Right forelimb (tissue), 1 donor: Measurements from ENCODE around the gene PTPRCAP.

Source experiments
- DNase-seq: peaks from one replicate; pipeline ENCODE4 v3.0.0-alpha.2; 2018

PTPRCAP gene

DNA sequence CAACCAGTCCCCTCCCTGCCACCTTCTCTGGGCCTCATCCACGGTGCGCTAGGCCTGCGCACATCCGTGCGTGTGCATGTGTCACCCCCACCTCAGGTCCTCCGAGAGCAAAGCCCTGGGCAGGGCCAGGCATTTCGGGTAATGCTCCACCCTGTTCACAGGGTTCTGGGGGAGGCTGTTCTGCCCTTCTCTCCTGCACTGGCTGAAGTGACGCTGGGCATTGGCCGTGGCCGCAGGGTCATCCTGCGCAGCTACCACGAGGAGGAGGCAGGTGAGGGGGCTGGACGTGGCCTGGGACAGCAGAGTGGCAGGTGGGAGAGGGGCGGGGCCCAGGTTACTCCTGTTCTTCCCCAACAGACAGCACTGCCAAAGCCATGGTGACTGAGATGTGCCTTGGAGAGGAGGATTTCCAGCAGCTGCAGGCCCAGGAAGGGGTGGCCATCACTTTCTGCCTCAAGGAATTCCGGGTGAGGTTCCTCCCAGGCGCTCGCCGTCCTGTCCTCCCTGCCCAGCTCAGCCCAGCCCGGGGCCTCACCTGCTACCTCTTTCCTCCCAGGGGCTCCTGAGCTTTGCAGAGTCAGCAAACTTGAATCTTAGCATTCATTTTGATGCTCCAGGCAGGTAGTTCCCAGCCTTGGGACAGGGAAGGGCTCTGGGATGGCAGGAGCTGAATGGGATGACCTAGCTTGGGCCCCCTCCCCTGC, 41.8 kb downstream of the PTPRCAP start:
- no peak for DNase-seq

DNA sequence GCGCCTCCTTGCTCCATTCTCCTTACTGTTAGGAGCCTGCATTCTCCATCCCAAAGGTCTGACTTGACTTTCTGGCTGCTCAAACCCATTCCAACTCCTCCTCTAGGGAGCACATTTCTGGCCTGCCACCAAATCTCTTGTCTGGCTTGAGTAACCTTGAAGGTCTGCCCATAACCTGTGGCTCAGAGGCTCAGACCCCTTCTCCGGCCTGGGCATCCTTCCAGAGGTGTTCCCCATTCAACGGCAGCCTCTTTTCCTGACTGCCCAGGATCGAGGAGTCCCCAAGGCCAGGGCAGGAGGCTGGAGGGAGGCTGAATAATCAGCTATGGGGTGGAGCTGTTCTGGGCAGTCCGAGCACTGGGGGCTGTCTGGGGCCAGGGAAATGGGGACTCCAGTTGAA, 43.5 kb downstream of the PTPRCAP start:
- no peak for DNase-seq

DNA sequence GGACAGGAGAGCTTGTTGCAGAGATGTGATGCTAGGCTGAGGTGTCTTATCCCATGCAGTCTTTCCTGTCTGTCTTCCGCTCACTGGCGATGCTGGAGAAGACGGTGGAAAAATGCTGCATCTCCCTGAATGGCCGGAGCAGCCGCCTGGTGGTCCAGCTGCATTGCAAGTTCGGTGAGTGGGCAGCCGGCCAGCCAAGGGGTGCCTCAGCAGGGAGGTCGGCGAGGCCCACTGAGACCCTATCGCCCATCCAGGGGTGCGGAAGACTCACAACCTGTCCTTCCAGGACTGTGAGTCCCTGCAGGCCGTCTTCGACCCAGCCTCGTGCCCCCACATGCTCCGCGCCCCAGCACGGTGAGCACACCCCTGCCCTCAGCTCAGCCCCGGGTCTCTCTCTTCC, 44.0 kb downstream of the PTPRCAP start:
- no peak for DNase-seq

DNA sequence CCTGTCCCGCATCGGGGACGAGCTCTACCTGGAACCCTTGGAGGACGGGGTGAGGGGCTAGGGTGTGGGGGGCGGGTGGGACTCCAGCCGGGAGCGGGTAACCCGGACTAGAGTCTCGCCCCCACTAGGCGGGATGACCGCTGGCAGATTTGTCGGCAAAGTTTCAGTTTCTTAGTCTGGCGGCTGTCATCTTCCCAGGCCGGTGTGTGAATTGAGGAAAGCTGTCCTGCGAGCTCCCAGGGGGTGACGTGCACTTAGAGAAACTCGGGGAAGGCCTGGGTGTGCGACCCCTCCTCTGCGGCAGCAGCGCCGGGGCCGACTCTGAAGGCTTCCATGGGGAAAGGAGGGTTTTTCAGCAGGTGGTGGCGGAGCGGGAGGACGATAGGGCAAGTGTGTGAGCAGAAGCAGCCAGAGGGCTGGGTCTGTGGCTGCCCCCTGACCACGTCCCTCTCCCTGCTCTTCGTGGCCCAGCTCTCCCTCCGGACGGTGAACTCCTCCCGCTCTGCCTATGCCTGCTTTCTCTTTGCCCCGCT, 45.2 kb downstream of the PTPRCAP start:
- DNase-seq: no peak

DNA sequence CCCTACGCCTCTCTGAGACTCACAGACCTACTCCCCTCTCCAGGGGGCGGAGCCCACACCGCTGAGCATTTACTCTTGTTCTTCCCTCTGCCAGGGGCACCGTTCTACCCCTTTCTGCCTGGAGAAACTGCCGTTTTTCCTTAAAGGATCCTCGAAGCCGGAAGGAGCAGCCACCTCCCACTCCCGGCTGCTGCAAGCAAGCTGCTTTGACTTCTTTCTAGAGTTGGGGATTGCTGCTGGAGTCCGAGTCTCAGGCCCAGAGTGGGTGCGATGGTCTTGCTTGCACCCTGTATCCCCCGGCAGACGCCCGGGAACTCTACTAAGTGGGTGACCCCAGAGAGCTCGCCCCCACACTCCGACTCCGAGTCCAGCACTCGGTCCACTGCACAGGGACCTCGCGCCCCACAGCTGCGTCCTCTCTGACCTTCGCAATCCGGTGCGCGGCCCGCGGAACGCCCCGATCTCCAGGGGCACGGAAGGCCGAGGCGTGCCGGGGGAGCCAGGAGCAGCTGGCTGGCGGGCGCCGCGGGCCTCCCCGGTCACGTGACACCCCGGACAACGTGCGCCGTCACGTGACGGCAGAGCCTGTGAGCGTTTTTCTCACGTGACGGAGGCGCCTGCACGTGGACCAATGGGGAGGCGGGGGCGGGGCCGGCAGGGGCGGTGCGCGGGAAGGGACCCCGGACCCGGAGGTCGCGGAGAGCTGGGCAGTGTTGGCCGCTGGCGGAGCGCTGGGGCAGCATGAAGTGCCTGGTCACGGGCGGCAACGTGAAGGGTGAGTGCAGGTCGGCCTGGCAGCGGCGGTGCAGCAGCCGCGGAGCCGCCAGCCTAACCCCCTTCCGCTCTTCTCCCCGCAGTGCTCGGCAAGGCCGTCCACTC, 45.9 kb downstream of the PTPRCAP start, which contains the start of gene RAD9A:
Gene RAD9A, plus strand, starts transcription at position 683 of the 879 bp plus-strand sequence. Its CDS starts 59 bp downstream, at position 742.
- peak; percentile 95 for DNase-seq

GRCh38 chr11:67390947-67391303, 46.6 kb downstream of the PTPRCAP start:
- no peak for DNase-seq

GRCh38 chr11:67389477-67389876, 48.0 kb downstream of the PTPRCAP start:
- no peak for DNase-seq

DNA sequence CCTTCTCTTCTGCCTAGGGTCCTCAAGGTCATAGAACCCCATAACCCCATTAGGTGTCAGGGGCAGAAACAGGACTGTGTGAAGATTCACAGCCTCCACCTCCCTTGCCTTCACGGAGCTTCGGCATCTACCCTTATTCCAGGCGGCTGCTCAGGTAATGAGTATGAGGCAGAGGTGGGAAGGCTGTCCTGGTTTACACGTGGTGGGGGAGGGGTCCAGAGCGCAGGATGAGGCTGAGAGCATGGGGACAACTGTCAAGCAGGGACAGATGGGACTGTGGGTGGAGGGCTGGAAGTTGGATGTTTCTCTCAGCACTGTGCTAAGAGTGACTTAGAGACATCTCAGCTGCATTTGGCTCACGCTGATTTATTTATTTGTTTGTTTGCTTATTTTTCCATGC, 50.0 kb downstream of the PTPRCAP start:
- DNase-seq: no peak

GRCh38 chr11:67387069-67387468, 50.4 kb downstream of the PTPRCAP start:
- no peak for DNase-seq
